ENCODE results near the gene KIFAP3.
"Not testable (repeated sequence)": the region's sequence is repeated elsewhere in the genome, so short reads cannot be mapped to it uniquely, and the experiment has no call there.

Gene KIFAP3

DNA sequence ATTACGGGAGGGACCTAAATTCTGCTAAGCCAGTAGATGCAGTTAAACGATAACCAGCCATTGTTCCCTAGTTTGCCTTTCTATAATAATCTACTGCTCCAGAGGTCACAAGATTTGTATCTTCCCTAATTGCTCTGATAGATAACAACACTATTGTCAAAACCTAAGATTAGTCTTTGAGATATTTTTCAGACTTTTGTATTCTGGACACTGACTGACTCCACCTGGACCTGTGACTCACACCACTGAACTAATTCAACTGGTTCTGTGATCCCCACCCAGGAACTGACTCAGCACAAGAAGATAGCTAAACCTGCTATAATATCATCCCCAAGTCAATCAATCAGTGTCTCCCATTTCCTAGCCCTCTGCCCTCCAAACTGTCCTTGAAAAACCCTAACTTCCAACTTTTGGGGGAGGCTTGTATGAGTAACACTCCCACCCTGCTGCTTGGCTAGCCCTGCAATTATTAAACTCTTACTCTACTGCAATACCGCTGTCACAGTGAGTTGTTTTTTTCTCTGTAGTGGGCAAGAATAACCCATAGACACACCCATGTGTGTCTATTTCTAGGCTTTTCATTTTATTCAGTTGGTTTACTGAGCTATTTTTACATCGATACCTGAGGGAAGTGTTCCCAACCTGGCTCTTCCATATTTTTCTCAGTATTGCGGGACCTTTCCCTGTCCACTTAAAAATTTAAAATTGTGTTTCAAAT, 11.2 kb downstream of the KIFAP3 start:
- peak; percentile 8 for DNase-seq (ENCODE audit: low spot score)

- not testable (repeated sequence) for DNase-seq (ENCODE audit: low spot score)
These were observed 12.8 kb downstream of the KIFAP3 start for GRCh38 chr1:170061676-170062075.

DNA sequence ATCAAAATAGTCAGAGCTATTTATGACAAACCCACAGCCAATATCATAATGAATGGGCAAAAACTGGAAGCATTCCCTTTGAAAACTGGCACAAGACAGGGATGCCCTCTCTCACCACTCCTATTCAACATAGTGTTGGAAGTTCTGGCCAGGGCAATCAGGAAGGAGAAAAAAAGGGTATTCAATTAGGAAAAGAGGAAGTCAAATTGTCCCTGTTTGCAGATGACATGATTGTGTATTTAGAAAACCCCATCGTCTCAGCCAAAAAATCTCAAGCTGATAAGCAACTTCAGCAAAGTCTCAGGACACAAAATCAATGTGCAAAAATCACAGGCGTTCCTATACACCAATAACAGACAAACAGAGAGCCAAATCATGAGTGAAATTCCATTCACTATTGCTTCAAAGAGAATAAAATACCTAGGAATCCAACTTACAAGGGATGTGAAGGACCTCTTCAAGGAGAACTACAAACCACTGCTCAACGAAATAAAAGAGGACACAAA, 14.4 kb downstream of the KIFAP3 start:
- DNase-seq (ENCODE audit: low spot score): not testable (repeated sequence)

DNA sequence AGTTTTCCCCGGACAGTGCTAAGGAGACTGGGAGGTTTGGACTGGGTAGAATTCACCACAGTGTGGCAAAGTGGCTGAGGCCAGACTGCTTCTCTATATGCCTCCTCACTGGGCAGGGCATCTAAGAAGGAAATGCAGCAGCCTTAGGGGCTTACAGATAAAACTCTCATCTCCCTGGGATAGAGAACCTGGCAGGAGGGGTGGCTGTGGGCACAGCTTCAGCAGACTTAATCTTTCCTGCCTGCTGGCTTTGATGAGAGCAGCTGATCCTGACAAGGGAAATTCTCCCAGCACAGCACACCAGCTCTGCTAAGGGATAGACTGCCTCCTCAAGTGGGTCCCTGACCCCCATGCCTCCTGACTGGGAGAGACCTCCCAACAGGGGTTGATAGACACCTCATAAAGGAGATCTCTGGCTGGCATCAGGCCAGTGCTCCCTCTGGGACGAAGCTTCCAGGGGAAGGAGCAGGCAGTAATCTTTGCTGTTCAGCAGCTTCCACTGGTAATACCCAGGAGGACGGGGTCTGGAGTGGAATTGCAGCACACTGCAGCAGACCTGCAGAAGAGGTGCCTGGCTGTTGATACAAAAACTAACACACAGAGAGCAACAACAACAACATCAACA, 25.2 kb downstream of the KIFAP3 start:
- DNase-seq (ENCODE audit: low spot score): no peak

- no peak for DNase-seq (ENCODE audit: low spot score)
These were observed 26.0 kb downstream of the KIFAP3 start for GRCh38 chr1:170048515-170048914.

- DNase-seq (ENCODE audit: low spot score): no peak
These were observed 30.3 kb downstream of the KIFAP3 start for GRCh38 chr1:170044187-170044586.

DNA sequence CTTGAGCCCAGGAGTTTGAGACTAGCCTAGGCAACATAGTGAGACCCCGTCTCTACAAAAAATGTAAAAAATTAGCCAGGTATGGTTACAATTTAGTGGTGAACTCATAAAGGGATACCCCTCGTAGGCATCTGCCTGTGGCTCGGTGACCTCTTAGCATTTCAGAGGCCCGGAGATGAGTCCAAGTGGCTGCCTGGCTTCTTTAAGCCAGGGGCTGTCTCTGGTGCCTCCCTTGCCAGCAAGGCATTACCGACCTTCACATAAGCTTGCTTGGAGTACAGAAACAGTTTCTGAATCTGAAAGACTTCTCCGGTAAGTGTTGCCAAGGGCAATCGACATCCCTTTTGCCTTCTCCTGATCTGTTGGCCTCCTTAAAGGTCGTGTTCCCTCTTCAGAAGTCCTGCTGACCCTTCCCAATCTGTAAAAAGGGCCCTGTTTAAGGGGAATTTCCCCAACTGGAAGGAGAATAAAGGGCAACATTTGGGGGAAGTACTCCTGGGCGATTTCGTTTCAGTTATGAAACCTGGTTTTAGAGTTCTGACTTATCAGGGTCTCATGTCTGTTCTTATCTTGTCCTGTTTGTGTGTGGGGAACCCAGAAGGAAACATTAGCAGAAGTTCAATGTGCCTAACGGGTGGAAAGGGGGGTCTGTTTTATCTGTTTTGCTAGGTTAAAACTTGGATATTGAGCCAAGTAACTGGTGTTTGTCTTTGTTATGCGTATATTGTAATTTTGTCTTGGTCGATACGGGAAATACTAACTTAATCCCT, 32.9 kb downstream of the KIFAP3 start:
- DNase-seq (ENCODE audit: low spot score): no peak

- no peak for DNase-seq (ENCODE audit: low spot score)
These were observed 41.8 kb downstream of the KIFAP3 start for GRCh38 chr1:170032531-170033280.

DNA sequence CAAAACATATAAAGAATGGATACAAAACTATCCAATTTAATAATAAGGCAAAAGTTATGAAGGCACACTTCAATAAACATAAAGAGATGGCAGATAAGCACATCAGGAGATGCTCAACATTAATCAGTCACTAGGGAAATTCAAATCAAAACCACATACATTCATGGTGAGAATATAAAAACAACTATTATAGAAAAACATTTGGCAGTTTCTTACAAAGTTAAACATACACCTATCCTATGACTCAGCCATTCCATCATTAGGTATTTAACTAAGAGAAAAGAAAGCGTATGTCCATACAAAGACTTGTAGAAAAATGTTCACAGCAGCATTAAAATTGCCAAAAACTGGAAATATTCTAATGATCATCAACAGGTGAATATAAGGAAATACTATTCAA, 44.3 kb downstream of the KIFAP3 start:
- no peak for DNase-seq (ENCODE audit: low spot score)

DNA sequence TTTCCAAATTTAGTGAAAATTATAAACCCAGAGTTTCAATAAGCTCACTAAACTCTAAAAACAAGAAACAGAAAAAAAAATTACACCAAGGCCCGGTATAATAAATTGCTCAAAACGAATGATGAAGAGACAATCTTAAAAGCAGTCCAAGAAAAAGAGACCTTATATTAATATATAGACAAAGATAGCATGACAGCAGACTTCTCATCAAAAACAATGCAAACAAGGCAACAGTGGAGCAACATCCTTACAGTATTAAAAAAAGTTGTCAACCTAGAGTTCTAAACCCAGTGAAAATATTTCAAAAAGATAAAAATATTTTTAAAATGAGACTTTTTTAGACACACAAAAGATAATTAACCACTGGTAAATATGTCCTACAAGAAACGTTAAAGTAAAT, 46.7 kb downstream of the KIFAP3 start:
- peak; percentile 6 for DNase-seq (ENCODE audit: low spot score)

DNA sequence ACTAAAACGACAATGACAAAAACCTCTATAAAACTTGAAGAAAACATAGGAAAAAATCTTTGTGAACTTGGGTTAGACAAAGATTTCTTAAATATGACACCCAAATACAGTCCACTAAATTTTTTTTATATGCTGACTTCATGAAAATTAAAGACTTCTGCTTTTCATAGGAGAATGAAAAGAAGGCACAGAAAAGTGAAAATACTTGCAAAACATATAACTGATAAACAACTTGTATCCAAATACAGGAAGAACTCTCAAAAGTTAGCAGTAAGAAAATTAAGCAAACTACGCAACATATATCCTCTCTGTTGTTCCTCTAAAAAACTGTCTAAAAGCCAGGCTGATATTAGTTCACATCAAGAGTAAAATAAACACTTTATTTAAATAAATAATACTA, 53.6 kb downstream of the KIFAP3 start:
- DNase-seq (ENCODE audit: low spot score): no peak

DNA sequence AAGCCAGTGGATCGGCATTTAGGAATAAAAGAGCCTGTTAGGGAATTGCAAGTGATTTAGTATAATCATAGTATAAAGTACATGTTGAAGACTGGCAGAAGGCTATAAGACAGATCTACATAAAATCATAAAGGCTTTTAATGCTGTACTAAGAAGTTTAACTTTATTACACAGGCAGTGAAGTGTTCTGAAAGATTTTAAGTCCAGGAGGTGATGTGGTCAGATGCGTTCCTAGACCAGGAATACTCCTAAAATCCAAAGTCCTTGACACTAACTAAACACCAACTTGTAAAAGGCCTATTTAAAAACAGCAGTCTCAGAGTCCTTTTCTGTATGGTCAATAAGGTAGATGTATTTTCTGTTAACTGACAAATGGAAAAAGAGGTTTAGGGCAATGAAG, 57.0 kb downstream of the KIFAP3 start:
- no peak for DNase-seq (ENCODE audit: low spot score)

DNA sequence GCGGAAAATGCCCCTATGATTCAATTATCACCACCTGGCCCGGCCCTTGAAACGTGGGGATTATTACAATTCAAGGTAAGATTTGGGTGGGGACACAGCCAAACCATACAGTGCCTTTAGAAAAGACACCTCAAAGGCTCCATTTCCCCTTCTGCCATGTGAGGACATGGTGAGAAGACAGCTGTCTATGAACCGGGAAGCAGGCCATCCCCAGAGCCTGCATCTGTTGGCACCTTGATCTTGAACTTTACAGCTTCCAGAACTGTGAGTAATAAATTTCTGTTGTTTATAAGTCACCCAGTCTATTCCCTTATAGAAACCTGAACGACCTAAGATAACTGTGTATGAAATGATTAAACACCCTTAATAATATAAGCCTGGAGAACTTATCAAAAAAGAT, 61.6 kb downstream of the KIFAP3 start:
- DNase-seq (ENCODE audit: low spot score): no peak

GRCh38 chr1:170010443-170010842, 64.1 kb downstream of the KIFAP3 start:
- peak; percentile 34 for DNase-seq (ENCODE audit: low spot score)

GRCh38 chr1:170009551-170009950, 64.9 kb downstream of the KIFAP3 start:
- no peak for DNase-seq (ENCODE audit: low spot score)

- DNase-seq (ENCODE audit: low spot score): not testable (repeated sequence)
These were observed 65.8 kb downstream of the KIFAP3 start for GRCh38 chr1:170008745-170009144.

GRCh38 chr1:170003270-170003835, 71.1 kb downstream of the KIFAP3 start:
- not testable (repeated sequence) for DNase-seq (ENCODE audit: low spot score)

DNA sequence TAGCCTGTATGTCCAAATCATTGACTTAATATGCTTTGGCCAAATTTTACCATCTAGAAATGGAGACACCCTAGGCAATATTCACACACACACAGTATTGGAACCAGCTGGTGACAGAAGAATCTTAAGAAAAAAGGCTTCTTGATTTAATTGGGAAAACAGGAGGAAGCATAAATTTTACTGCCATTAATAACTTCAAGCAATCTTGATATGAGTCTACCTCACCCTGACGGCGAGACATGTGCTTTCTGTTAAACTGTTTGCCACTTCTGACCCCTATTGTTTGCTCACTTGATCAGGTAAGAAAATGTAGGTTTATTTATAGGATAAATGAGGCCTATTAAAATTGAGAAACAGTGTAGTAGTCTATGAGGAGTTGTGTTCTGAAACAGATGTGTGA, 73.2 kb downstream of the KIFAP3 start:
- DNase-seq (ENCODE audit: low spot score): no peak

DNA sequence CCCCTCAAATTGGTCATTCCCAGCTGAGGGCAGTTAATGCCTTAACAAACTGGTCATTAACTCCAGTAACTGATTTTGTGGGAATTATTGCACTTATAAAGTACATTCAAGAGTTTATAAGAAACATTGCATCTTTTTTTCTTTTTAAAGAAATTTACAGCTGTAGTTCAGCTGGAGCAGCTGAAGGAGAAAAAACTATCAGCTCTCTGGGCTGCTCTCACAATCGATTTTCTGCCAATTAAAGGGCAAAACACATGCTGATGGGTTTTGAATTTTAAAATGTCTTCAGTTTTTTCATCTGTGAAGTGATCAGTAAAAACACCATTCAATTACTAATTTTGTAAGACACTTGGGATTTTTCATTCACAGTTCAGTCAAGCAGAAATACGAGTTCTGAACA, 74.7 kb downstream of the KIFAP3 start:
- no peak for DNase-seq (ENCODE audit: low spot score)

- DNase-seq (ENCODE audit: low spot score): no peak
These were observed 75.2 kb downstream of the KIFAP3 start for GRCh38 chr1:169999331-169999741.

GRCh38 chr1:169995993-169996392, 78.5 kb downstream of the KIFAP3 start:
- DNase-seq (ENCODE audit: low spot score): no peak

DNA sequence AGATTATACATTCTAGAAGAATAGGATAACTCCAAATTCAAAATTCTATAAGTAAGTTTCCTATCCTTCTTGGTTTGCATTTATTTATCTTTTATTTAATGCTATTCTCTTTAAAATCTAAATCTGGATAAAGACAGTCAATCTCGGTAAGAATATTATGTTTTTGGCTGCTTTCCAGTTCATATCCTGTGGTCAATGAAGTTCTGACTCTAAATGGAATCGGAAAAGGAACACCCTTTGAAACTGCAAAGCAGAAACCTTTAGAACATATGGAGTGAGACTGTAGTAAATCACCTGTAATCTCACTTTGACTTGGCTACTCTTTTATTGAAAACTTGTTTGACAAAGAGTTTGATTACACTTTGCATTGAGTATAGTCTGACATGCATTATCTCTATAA, 85.2 kb downstream of the KIFAP3 start:
- no peak for DNase-seq (ENCODE audit: low spot score)

Data from SW480 (cell line).